ENCODE data around the gene AASS. TPM values are rescaled to one million over a fixed set of nuclear protein-coding genes. Genes with fewer than 3 reads are reported as not detected.

The AASS gene
- total RNA-seq, 1 donor from 2014 or later, result 70.2 TPM

DNA sequence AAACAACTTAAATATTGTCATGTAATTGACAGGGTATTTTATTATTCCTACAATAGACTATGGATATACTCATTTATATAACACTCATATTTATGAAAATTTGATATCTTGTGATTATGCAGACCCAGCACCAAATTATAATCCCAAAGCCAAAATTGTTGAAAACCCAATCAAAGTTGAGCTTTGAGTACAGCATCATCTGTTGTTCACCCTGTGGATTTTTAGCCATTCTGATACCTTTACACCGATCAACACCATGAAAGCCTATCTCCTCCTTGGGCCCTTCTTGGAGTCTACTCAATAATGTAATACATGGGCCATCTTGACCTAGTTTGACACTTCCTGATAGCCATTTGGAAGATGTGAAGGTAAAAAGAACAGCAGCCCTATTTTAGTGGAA, 49.5 kb downstream of the AASS start:
- Mint-ChIP-seq H3K4me1 (ENCODE audit: low read depth) (no peaks in the 10 kb centered on the region), H3K9me3 (ENCODE audit: low read depth) (no peaks in the 10 kb centered on the region), H3K36me3 (ENCODE audit: insufficient read depth) (peaks cover 9% of the 10 kb centered on the region), H3K27me3 (no peaks in the 10 kb centered on the region), H3K4me3 (ENCODE audit: low read depth) (no peak overlapping the region), H3K27ac (no peak overlapping the region)
- no peak for DNase-seq (ENCODE audit: low spot score, unreplicated experiment)
- TF ChIP-seq, protein P1, sequence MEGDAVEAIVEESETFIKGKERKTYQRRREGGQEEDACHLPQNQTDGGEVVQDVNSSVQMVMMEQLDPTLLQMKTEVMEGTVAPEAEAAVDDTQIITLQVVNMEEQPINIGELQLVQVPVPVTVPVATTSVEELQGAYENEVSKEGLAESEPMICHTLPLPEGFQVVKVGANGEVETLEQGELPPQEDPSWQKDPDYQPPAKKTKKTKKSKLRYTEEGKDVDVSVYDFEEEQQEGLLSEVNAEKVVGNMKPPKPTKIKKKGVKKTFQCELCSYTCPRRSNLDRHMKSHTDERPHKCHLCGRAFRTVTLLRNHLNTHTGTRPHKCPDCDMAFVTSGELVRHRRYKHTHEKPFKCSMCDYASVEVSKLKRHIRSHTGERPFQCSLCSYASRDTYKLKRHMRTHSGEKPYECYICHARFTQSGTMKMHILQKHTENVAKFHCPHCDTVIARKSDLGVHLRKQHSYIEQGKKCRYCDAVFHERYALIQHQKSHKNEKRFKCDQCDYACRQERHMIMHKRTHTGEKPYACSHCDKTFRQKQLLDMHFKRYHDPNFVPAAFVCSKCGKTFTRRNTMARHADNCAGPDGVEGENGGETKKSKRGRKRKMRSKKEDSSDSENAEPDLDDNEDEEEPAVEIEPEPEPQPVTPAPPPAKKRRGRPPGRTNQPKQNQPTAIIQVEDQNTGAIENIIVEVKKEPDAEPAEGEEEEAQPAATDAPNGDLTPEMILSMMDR (IDR thresholded peaks at IDR 0.05; ENCODE audit: unreplicated experiment), result no peak

DNA sequence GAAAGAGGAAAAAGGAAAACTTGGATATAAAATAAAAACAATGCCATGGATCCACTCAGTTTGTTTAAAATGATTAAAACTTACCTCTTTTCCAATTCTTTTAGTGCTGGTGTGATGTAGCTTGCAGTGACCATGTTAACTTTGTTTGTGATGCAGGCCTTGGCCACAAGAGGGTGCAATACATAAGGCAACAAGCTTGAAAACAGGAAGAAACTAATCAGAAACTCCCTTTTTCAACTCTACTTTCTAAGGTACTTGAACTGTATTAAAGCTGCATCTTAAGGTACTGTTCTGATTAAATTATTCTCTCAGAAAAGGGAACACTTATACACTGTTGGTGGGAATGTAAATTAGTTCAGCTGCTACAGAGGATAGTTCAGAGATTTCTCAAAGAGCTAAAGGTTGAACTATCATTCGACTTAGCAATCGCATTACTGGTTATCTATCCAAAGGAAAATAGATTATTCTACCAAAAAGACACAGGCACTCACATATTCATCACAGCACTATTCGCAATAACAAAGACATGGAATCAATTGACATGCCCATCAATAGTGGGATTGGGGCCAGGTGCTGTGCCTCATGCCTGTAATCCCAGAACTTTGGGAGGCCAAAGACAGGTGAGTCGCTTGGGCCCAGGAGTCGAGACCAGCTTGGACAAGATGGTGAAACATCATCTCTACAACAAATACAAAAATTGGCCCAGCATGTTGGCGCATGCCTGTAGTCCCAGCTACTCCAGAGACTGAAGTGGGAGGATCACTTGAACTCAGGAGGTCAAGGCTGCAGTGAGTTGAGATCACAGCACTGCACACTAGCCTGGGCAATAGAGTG, 50.9 kb downstream of the AASS start:
- Mint-ChIP-seq H3K27me3 (no peaks in the 10 kb centered on the region), H3K9me3 (ENCODE audit: low read depth) (no peaks in the 10 kb centered on the region), H3K4me3 (ENCODE audit: low read depth) (no peak overlapping the region), H3K36me3 (ENCODE audit: insufficient read depth) (peaks cover 13% of the 10 kb centered on the region), H3K4me1 (ENCODE audit: low read depth) (no peaks in the 10 kb centered on the region), H3K27ac (peak overlapping the region; percentile 29)
- peak; percentile 53 for DNase-seq (ENCODE audit: low spot score, unreplicated experiment)
- TF ChIP-seq, protein P1 (IDR thresholded peaks at IDR 0.05; ENCODE audit: unreplicated experiment), result peak; percentile 91

DNA sequence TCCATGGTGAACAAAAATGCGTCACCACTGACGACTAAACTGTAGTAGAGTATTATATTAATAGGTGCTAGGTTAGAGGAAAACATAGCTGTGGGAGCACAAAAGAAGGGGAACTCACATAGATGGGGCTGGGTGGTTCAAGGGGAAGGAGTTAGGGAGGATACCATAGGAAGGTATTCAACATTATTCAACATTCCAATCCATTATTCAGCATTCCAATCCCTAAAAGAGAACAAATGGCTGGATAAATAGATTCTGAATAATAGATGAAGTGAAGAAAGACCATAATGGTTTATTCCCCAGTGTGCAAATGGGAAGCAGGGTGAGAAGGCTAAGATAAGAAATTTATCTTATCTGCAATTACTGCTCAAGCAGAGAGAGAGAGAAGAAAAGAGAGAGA, 61.4 kb downstream of the AASS start:
- TF ChIP-seq, protein P1 (IDR thresholded peaks at IDR 0.05; ENCODE audit: unreplicated experiment), result no peak
- Mint-ChIP-seq H3K4me1 (ENCODE audit: low read depth) (peaks cover 3% of the 10 kb centered on the region), H3K36me3 (ENCODE audit: insufficient read depth) (peaks cover 30% of the 10 kb centered on the region), H3K27me3 (no peaks in the 10 kb centered on the region), H3K27ac (no peak overlapping the region), H3K9me3 (ENCODE audit: low read depth) (no peaks in the 10 kb centered on the region), H3K4me3 (ENCODE audit: low read depth) (no peak overlapping the region)
- DNase-seq (ENCODE audit: low spot score, unreplicated experiment), result no peak

DNA sequence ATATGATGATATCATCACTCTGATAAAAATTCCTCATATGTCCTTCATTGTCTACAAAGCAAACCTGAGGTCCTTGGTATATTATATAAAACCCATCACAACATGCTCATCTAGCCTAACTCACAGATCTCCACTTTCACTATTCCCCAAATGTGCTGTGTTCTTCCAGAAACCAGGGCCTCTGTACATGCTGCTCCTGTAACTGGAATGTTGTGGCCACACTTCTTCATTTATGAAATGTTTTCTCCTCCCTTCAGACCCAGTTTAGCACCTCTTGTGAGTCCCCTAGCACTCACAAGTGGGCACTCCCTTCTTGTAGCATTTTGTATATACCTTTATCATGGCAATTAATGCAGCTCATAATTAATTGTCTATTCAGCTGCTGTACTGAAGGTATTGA, 61.9 kb downstream of the AASS start:
- TF ChIP-seq, protein P1 (IDR thresholded peaks at IDR 0.05; ENCODE audit: unreplicated experiment), result no peak
- Mint-ChIP-seq H3K27ac (peak overlapping the region; percentile 65), H3K27me3 (no peaks in the 10 kb centered on the region), H3K9me3 (ENCODE audit: low read depth) (no peaks in the 10 kb centered on the region), H3K4me3 (ENCODE audit: low read depth) (no peak overlapping the region), H3K4me1 (ENCODE audit: low read depth) (peaks cover 3% of the 10 kb centered on the region), H3K36me3 (ENCODE audit: insufficient read depth) (peaks cover 34% of the 10 kb centered on the region)
- no peak for DNase-seq (ENCODE audit: low spot score, unreplicated experiment)

DNA sequence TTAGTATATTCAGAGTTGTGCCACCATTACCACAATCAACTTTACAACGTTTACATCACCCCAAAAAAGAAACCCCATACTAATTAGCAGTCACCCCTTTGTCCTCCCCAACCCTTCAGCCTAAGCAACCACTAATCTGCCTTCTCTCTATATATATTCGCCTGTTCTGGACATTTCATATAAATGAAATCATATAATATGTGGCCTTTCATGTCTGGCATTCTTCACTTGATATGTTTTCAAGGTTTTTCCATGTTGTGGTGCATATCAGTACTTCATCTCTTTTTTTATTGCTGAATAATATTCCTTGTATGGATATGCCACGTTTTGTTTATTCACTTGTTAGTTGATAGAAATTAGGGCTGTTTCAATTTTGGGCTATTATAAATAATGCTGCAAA, 70.4 kb downstream of the AASS start:
- peaks cover 3% of the 10 kb centered on the region for H3K9me3 Mint-ChIP-seq (ENCODE audit: low read depth)
- TF ChIP-seq, protein P1 (IDR thresholded peaks at IDR 0.05; ENCODE audit: unreplicated experiment), result no peak
- H3K36me3 Mint-ChIP-seq (ENCODE audit: insufficient read depth), result peaks cover 36% of the 10 kb centered on the region
- no peak overlapping the region for H3K4me3 Mint-ChIP-seq (ENCODE audit: low read depth)
- H3K27ac Mint-ChIP-seq, result no peak overlapping the region
- H3K4me1 Mint-ChIP-seq (ENCODE audit: low read depth), result peaks cover 2% of the 10 kb centered on the region
- H3K27me3 Mint-ChIP-seq, result no peaks in the 10 kb centered on the region
- DNase-seq (ENCODE audit: low spot score, unreplicated experiment), result no peak
